ENCODE data around the gene OR4C12. TPM values are rescaled to one million over a fixed set of nuclear protein-coding genes. Genes with fewer than 3 reads are reported as not detected.
"Not testable (repeated sequence)": the region's sequence is repeated elsewhere in the genome, so short reads cannot be mapped to it uniquely, and the experiment has no call there.

Gene OR4C12
- total RNA-seq (2013; cell fraction: nucleolus; rRNA removed): not detected in 2 replicates
- total RNA-seq (2014; rRNA removed): not detected in 2 replicates
- total RNA-seq (2014; rRNA removed; fragmentation: Illumina TruSeq; extraction: Trizol): not detected in 2 replicates
- total RNA-seq (2021): not detected in 2 replicates
- polyA plus RNA-seq (2011; ENCODE audit: low read depth): not detected
- not detected in 2 replicates for polyA plus RNA-seq (2011; rRNA removed)
- not detected in 2 replicates for polyA plus RNA-seq (2011; cell fraction: cytosol; rRNA removed)
- polyA plus RNA-seq (2011; cell fraction: nucleus; rRNA removed): not detected in 2 replicates
- polyA plus RNA-seq (2012): not detected in 2 replicates
- polyA plus RNA-seq (2014; fragmentation: Illumina TruSeq; extraction: Trizol): not detected in 2 replicates
- polyA plus RNA-seq (2014; fragmentation: Nextera tagmentation; extraction: Ambion mirVana): not detected
- not detected in 2 replicates for polyA plus RNA-seq (2014; rRNA removed)
- polyA plus RNA-seq (2016; fragmentation: Nextera tagmentation; extraction: Ambion mirVana): not detected
- polyA minus RNA-seq (2011; rRNA and poly(A)+ RNA removed): not detected in 2 replicates
- polyA minus RNA-seq (2011; cell fraction: cytosol; rRNA and poly(A)+ RNA removed): not detected in 2 replicates
- polyA minus RNA-seq (2011; cell fraction: nucleus; rRNA and poly(A)+ RNA removed): not detected in 2 replicates
- Bru-seq, nascent RNA: not detected
- BruChase-seq, experiment 1, labeled RNA remaining after a 6-hour chase: not detected
- not detected for BruChase-seq, experiment 2, labeled RNA remaining after a 2-hour chase
- long read RNA-seq, experiment 1: 0 reads
- long read RNA-seq, experiment 2: 0 reads

- H3K9ac ChIP-seq (ENCODE audit: control insufficient read depth, insufficient read depth, low read length); DNase-seq (ENCODE audit: low read depth, low spot score); FAIRE-seq; H3K4me2 ChIP-seq (ENCODE audit: control insufficient read depth, insufficient read depth); BruUV-seq (replicated peaks); SMC1A ChIA-PET (ENCODE audit: uncharacterized antibody, unreplicated experiment); H3K4me3 ChIP-seq; H3K27ac ChIP-seq (ENCODE audit: control insufficient read depth, insufficient read depth); H4K20me1 ChIP-seq (ENCODE audit: control insufficient read depth, insufficient read depth); POLR2A ChIA-PET; H3K9me3 ChIP-seq (replicated peaks; ENCODE audit: control insufficient read depth, insufficient read depth, low read length); ATAC-seq; H3K27me3 ChIP-seq (replicated peaks in 1 of 2; ENCODE audit: control insufficient read depth in 2 of 2, insufficient read depth in 2 of 2, low read length in 1 of 2); H3K4me1 ChIP-seq (ENCODE audit: control insufficient read depth, insufficient read depth, low read length); H3K36me3 ChIP-seq (ENCODE audit: control insufficient read depth in 2 of 2, insufficient read depth in 2 of 2, low read length in 1 of 2); CTCF ChIA-PET; intact Hi-C loops (cut with micrococcal nuclease; ENCODE audit: unreplicated experiment); RAD21 ChIA-PET (ENCODE audit: unreplicated experiment); H3K79me2 ChIP-seq (ENCODE audit: control insufficient read depth, insufficient read depth, low read length); H2AFZ ChIP-seq (ENCODE audit: control insufficient read depth, low read depth, low read length); in situ Hi-C loops (cut with MboI): not testable (repeated sequence)
- WGBS (ENCODE audit: insufficient coverage, insufficient replicate concordance, low lambda C conversion rate, missing lambda C conversion rate): 0% methylated on average over 1 of the region's 1 CpG
Observed at GRCh38 chr11:49982435-49982834, at the start of gene OR4C12. Gene OR4C12, minus strand, starts transcription at chr11:49982535. Its CDS starts 34 bp downstream, at chr11:49982501.

GRCh38 chr11:50030193-50030592, 47.9 kb upstream of the OR4C12 start:
- Histone ChIP-seq H3K36me3 (ENCODE audit: control insufficient read depth in 2 of 2, insufficient read depth in 2 of 2, low read length in 1 of 2) (no peaks in the 10 kb centered on the region), H3K9ac (ENCODE audit: control insufficient read depth, insufficient read depth, low read length) (no peak overlapping the region), H3K79me2 (ENCODE audit: control insufficient read depth, insufficient read depth, low read length) (no peaks in the 10 kb centered on the region), H3K27ac (ENCODE audit: control insufficient read depth, insufficient read depth) (no peak overlapping the region), H3K4me3 (no peak overlapping the region), H2AFZ (ENCODE audit: control insufficient read depth, low read depth, low read length) (no peak overlapping the region), H3K9me3 (replicated peaks; ENCODE audit: control insufficient read depth, insufficient read depth, low read length) (no peaks in the 10 kb centered on the region; the same call in 2 of the 3 replicates), H3K4me1 (ENCODE audit: control insufficient read depth, insufficient read depth, low read length) (no peaks in the 10 kb centered on the region), H4K20me1 (ENCODE audit: control insufficient read depth, insufficient read depth) (no peaks in the 10 kb centered on the region), H3K4me2 (ENCODE audit: control insufficient read depth, insufficient read depth) (no peak overlapping the region), H3K27me3 (replicated peaks in 1 of 2; ENCODE audit: control insufficient read depth in 2 of 2, insufficient read depth in 2 of 2, low read length in 1 of 2) (no peaks in the 10 kb centered on the region)
- ChIA-PET SMC1A (ENCODE audit: uncharacterized antibody, unreplicated experiment) (no interaction called here), CTCF (no interaction called here), POLR2A (no interaction called here), RAD21 (ENCODE audit: unreplicated experiment) (no interaction called here)
- intact Hi-C loops (cut with micrococcal nuclease; ENCODE audit: unreplicated experiment): no loop called here
- FAIRE-seq (no peak), ATAC-seq (no peak), DNase-seq (ENCODE audit: low read depth, low spot score) (no peak)
- 0% methylated on average over 1 of the region's 1 CpG for WGBS (ENCODE audit: insufficient coverage, insufficient replicate concordance, low lambda C conversion rate, missing lambda C conversion rate)
- in situ Hi-C loops (cut with MboI): no loop called here
- no TSS peak for BruUV-seq (replicated peaks)
- TF ChIP-seq ZNF274 (IDR thresholded peaks at IDR 0.05; ENCODE audit: insufficient read depth, insufficient read length): no peak
- TF ChIP-seq POLR2A (IDR thresholded peaks at IDR 0.05; ENCODE audit: low read depth, low read length): no peak
- TF ChIP-seq MXI1 (IDR thresholded peaks at IDR 0.05; ENCODE audit: low read depth, low read length): no peak
- TF ChIP-seq ZNF687 (IDR thresholded peaks at IDR 0.05): no peak
- no peak for TF ChIP-seq MYC (IDR thresholded peaks at IDR 0.05; ENCODE audit: insufficient read depth, insufficient read length, insufficient replicate concordance, low read length, severe bottlenecking)
- no peak for TF ChIP-seq SREBF1 (IDR thresholded peaks at IDR 0.05; ENCODE audit: low read length)
- no peak for TF ChIP-seq SUZ12 (IDR thresholded peaks at IDR 0.05; ENCODE audit: unreplicated experiment)
- no peak for TF ChIP-seq POLR2AphosphoS5 (IDR thresholded peaks at IDR 0.05; ENCODE audit: low read length)
- TF ChIP-seq STAT3 (IDR thresholded peaks at IDR 0.05; ENCODE audit: low read depth, low read length): no peak

All from GM12878 (cell line).